Tongue (tissue), 2 donors: ENCODE results near the gene NIBAN1. TPM values are rescaled to one million over a fixed set of nuclear protein-coding genes. Genes with fewer than 3 reads are reported as not detected.
"Not testable (repeated sequence)": the region's sequence is repeated elsewhere in the genome, so short reads cannot be mapped to it uniquely, and the experiment has no call there.

Experiments
- DNase-seq: peaks from one replicate; pipeline ENCODE4 v3.0.0-alpha.2; 2015
- total RNA-seq: library from RNA; depleted of rRNA; stranded (reverse); fragments of >200 nt; gene quantifications from one replicate; pipeline ENCODE4 v1.2.3, GENCODE V29; 2014

The NIBAN1 gene, protein sequence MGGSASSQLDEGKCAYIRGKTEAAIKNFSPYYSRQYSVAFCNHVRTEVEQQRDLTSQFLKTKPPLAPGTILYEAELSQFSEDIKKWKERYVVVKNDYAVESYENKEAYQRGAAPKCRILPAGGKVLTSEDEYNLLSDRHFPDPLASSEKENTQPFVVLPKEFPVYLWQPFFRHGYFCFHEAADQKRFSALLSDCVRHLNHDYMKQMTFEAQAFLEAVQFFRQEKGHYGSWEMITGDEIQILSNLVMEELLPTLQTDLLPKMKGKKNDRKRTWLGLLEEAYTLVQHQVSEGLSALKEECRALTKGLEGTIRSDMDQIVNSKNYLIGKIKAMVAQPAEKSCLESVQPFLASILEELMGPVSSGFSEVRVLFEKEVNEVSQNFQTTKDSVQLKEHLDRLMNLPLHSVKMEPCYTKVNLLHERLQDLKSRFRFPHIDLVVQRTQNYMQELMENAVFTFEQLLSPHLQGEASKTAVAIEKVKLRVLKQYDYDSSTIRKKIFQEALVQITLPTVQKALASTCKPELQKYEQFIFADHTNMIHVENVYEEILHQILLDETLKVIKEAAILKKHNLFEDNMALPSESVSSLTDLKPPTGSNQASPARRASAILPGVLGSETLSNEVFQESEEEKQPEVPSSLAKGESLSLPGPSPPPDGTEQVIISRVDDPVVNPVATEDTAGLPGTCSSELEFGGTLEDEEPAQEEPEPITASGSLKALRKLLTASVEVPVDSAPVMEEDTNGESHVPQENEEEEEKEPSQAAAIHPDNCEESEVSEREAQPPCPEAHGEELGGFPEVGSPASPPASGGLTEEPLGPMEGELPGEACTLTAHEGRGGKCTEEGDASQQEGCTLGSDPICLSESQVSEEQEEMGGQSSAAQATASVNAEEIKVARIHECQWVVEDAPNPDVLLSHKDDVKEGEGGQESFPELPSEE
- 65.8 TPM for total RNA-seq

DNA sequence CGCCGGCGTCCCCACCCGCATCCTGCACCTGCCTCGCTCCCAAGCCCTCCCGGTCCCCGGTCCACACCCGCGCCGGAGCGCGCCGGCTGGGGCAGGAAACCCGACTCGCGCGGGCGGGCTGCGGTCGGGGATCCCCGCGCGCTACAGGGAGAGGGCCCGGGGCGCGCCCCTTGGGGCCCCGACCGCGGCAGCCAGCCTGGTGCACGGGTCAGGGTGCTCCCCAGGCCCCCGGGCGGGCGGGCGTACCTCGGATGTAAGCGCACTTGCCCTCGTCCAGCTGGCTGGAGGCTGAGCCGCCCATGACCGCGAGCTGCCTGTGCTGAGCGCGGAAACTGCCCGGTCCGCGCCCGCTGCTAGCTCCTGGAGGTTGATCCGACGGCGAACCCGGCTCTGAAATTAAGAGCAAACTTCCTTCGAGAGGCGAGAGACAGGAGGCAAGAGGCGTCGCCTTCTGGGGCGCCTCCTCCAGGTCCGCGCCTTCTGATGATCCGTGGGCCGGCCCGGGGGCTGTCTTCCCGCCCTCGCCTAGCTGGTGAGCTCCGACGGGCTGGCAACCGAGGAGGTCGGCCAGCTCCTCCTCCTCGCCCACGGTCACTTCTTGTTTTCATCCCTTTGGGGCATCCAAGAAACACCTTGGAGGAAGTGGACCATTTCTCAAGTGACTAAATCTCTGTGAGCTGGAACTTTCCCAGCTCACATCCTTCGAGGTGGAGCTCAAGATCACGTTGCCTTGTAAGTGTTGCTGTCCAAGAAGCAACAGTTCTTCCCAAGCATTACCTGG lies at the start of gene NIBAN1:
NIBAN1 (minus strand) TSS at position 453 of the 781 bp plus-strand sequence; CDS start at position 301, 152 bp downstream.
- DNase-seq, result peak; percentile 62

GRCh38 chr1:185017966-185018365 lies 43.7 kb upstream of the NIBAN1 start:
- no peak for DNase-seq

GRCh38 chr1:185017338-185017737 lies 43.0 kb upstream of the NIBAN1 start:
- DNase-seq, result no peak

DNA sequence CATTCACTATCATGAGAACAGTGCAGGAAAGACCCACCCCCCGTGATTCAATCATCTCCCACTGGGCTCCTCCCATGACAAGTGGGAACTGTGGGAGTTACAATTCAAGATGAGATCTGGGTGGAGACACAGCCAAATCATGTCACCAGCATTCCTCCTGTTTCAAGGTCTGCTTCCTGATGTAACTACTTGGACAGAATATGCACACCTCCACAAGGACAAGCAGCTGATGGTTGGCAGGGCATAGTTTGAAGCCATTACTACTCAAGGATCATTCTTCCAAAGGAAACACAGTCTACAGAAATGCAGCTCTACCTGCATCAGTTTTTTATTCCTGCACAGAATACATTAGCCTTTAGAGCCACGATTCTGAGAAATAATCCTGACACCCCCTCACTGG lies 42.6 kb upstream of the NIBAN1 start:
- DNase-seq, result no peak

DNA sequence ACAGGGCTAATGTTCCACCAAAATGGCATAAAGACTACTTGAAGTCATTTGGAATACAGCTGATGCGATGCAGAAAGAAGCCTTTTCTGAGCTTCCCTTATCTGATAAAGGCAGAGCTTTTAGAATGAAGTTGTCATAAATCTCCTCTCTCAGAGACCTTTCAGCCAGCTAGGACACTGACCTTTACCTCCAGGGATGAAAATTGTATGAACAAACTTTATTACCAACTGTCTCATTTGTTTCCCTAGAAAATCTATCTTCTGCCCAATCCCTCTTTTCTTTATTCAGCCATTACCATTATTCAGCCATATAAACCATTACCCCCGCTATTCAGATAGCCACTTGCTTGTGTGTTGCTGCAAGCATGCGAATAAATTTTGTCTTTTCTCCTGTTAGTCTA lies 41.3 kb upstream of the NIBAN1 start:
- no peak for DNase-seq

DNA sequence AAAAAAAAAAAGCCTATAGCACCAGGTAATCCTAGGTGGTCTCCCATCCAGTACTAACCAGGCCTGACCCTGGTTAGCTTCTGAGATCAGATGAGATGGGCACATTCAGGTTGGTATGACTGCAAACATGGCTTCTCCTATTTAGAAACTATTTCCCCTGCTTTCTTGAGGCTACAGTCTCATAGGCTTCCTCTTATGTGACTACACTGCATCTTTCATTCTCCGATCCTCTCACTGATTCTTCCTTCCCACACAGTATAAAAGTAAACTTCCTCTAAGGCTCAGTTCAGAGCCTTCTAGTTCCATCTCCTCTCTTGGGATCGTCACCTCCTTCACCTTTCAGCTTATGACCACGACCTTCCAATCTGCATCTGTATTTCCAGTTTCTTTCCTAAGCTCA lies 40.6 kb upstream of the NIBAN1 start:
- no peak for DNase-seq

DNA sequence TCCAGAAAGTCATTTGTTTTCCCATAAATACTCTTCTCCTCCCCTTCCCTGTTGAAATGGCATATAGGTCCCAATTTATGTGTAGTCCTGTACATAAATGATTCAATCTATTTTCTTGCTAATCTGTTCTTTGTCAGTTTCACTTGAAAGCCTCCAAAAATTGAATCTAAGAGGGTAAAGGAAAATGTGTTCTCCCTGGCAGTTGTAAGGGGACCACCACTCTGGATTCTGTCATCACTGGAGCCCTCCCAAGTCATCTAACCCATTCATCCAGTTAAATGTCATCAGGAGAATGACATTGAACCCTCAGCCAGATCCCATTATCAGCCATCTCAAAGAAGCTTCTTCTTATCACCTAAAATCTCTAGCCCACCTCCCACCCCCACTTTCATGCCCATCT lies 36.1 kb upstream of the NIBAN1 start:
- no peak for DNase-seq

DNA sequence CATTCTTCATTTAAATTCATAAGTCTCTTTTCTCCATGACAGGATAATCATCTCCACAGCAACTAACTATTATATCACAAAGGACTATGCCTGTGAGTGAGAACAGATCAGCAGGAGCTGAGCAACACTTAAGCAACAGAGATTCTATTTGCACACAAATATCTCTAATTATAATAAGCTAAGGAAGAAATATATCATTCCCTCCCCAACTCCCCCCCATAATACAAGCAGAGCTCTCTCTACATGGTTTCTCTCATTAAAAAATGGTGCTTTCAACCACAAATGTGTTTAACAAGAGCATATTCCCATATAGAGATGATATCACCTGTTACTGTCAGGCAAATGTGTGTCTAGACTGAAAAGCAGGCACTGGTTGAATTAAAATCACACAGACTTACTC lies 34.5 kb upstream of the NIBAN1 start:
- DNase-seq, result peak; percentile 4

DNA sequence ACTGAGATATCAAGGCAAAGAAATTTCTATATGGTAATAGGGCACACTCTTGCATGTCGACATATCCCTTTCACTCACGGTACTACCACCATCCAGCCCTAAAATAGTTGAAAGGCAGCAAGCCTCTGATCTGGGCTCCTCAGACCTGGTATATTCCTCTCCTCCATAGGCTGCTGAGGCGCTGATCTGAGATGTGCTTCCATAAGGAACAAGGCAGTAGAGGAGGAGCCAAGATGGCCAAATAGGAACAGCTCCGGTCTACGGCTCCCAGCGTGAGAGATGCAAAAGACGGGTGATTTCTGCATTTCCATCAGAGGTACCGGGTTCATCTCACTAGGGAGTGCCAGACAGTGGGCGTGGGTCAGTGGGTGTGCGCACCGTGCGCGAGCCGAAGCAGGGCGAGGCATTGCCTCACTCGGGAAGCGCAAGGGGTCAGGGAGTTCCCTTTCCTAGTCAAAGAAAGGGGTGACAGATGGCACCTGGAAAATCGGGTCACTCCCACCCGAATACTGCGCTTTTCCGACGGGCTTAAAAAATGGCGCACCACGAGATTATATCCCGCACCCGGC lies 27.1 kb upstream of the NIBAN1 start:
- DNase-seq, result not testable (repeated sequence)

GRCh38 chr1:184999974-185000373 lies 25.7 kb upstream of the NIBAN1 start:
- not testable (repeated sequence) for DNase-seq

DNA sequence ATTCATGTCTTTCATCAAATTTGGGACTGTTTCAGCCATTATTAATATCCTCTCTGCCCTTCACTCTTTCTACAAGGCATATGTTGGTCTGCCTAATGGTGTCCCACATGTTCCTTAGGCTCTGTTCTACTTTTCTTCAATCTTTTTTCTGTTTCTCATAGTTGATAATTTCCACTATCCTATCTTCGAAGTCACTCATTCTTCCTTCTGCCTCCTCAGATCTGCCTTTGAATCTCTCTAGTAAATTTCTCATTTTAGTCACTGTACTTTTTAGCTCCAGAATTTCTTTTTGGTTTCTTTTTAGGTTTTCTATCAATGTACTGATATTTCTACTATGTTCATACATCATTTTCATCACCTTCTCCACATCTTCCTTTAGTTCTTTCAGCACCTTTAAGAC lies 20.0 kb upstream of the NIBAN1 start:
- no peak for DNase-seq

DNA sequence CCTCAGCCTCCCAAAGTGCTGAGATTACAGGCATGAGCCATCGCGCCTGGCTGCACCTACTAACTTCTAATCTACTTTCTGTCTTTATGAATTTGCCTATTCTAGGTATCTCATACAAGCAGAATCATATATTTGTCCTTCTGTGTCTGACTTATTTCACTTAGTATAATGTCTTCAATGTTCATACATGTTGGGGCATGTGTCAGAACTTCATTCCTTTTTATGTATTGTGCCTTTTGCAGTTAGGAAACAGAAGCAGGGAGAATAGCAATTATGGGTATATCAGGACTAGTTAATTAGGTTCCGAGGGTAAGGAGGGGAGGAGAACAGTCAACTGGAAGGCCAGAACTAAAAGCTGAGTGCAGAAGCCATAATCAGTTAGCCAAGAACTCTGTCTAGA lies 18.0 kb upstream of the NIBAN1 start:
- no peak for DNase-seq

DNA sequence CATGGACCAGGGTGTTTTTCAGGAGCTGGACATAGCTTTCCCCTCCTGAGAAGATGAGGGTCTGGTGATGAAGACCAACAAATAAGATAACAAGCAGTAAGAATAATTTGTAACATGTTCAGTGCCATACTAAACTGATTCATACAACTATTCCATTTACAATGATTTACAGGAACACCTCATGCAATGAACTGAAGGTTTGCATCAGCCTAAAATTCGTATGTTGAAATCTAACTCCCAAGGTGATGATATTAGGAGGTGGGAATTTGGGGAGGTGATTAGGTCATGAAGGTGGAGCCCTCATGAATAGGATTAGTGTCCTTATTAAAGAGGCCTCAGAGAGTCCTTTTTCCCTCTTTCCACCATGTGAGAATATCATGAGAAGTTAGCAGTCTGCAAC lies 15.9 kb upstream of the NIBAN1 start:
- no peak for DNase-seq

- DNase-seq, result no peak
Observed at GRCh38 chr1:184988506-184988905, 14.2 kb upstream of the NIBAN1 start.

DNA sequence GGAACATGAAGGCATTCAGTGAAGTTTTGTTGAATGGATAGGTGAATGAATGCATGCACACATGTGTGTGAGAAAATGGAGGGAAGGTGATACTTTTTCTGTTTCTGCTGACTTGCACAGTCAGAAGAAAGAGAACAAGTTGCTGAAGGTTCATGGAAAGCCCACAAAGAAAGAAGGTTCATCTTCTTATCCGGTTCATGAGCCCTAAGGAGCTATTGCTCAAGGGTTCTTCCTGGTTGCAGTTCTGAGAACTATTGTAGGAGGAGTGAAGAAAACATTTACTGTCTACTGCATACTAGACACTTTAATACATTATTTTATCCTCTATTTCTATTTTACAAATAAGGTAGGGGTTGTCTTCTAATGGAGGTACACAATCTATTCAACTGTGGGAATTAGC lies 13.4 kb upstream of the NIBAN1 start:
- no peak for DNase-seq

GRCh38 chr1:184986250-184986649 lies 11.9 kb upstream of the NIBAN1 start:
- peak; percentile 14 for DNase-seq

GRCh38 chr1:184982002-184982954 lies 8.0 kb upstream of the NIBAN1 start:
- peak; percentile 66 for DNase-seq

GRCh38 chr1:184980726-184981125 lies 6.4 kb upstream of the NIBAN1 start:
- no peak for DNase-seq

DNA sequence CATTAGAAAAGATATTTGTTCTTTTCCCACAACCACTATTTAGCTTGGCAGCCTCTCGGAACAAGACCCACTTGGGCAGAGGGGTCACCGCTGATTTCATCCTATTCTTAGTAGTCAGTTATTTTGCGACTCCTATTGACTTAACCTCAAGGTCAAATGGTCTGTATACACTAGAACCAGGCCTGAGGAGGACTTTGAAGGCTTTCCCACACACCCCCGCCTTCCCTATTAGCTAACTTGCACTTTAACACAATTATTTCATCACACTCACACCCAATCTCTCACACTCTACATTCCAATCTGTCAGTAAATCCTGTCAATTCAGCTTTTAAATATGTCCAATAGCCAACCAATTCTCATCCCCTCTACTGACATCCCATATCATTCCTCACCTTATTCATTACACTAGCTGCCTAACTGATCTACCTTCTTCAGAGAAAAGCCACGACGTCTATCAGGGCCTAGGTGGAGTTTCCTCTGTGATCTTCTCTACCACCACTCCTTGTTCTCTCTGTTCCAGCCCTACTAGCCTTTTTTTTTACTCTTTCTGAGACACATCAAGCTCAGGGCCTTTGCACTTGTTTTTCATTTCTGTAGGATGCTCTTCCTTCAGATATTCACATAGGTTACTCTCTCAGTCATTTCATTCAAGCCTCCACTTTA lies 1.0 kb upstream of the NIBAN1 start:
- no peak for DNase-seq

DNA sequence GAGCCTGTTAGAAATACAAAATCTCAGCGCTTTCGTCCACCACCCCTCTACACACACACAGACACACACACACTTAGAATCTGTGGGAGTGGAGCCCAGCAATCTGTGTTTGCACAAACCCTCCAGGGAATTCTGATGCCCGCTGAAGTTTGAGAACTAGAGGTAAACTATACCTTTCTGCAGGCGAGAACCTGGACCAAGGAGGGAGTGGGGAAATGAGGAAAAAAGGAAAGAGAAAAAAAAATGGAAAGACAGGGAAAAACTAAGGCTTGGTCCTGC lies 468 bp upstream of the NIBAN1 start:
- DNase-seq, result no peak
